GM21717 (cell line): ENCODE data around the gene CASQ2.

ENCODE experiments used
- ATAC-seq: cut with Tn5 transposase; IDR thresholded peaks from one replicate; pipeline ENCODE4 v1.9.1; 2021; ENCODE audit warnings: mild to moderate bottlenecking, moderate library complexity; ENCODE audit not compliant: unreplicated experiment

CASQ2 gene

DNA sequence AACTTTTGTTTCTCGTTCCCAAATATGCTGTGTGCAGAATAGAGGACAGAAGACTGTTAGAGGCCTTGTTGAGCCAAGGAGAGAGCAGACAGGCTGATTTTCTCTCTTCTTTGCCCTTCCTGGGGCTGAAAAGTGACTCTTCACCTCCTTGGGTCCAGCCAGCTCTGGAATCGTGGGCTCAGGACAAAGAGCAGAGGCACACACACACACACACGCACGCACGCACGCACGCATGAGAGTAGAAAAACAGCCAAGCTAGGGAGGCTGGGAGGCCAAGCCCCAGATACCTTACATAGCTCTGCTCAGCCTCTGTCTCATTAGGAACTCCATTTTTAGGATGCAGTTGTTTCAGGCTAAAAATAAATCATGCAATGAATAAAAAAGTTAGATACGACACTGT lies at the start of gene CASQ2:
Gene CASQ2, minus strand, starts transcription at position 166 of the 400 bp plus-strand sequence. CDS start 173 bp downstream, outside the sequence.
- ATAC-seq, result no peak

GRCh38 chr1:115815694-115816093 lies 47.2 kb upstream of the CASQ2 start:
- ATAC-seq, result no peak

- no peak for ATAC-seq
Measured at GRCh38 chr1:115814685-115815398, 46.3 kb upstream of the CASQ2 start.

GRCh38 chr1:115813727-115814126 lies 45.2 kb upstream of the CASQ2 start:
- no peak for ATAC-seq

DNA sequence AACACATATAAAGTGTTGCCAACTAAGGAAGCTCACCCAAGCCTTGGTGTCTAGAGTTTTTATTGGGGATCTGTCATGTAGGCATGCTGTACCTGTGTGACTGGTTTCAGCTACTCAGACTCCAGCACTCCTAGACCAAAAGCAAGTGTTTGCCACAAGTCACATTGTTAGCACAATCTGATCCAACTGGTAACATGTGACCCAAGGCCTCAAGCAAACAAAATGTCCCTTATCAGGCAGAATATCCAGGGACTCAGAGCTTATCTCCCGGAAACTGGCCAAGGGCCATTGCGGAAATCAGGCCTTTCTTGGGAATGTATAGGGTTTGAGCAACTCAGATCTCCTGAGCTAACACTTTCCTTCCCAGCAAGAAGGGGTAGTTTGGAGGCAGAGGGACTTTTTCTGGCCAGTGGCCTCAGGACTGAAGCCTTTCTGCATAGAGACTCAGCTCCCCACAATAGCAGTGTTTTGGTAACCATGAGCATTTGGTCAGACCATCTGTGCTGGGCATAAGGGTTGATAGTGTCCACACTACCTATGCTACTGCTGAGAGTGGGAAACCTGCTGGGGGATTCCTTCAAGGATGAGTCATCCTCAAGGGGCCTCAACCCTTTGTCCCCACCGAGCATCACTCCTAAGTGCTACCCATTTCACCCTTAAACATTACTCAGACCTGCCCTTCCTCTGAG lies 42.8 kb upstream of the CASQ2 start:
- no peak for ATAC-seq

GRCh38 chr1:115810609-115811008 lies 42.1 kb upstream of the CASQ2 start:
- no peak for ATAC-seq

- no peak for ATAC-seq
Measured at GRCh38 chr1:115809847-115810246, 41.3 kb upstream of the CASQ2 start.

DNA sequence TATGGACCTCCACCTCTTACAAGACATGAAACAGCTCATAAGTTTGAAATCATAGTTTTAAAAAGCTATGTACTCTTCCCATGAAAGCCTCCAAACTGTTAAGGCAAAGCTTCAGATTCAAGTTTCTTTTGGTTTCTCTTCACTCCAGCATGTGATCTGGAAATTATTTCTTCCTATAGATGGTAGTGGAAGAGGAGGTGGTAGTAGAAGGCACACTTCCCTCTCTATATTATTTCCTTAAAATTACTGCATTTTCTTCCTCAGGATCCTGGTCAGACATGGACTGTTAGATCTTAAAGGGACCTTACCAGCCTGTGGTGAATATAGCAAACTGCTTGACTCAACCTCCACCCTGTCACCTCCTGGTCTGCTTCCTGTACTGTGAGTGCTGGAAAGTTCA lies 40.6 kb upstream of the CASQ2 start:
- ATAC-seq, result no peak

- peak; percentile 49 for ATAC-seq
Measured at GRCh38 chr1:115807723-115808122, 39.2 kb upstream of the CASQ2 start.

DNA sequence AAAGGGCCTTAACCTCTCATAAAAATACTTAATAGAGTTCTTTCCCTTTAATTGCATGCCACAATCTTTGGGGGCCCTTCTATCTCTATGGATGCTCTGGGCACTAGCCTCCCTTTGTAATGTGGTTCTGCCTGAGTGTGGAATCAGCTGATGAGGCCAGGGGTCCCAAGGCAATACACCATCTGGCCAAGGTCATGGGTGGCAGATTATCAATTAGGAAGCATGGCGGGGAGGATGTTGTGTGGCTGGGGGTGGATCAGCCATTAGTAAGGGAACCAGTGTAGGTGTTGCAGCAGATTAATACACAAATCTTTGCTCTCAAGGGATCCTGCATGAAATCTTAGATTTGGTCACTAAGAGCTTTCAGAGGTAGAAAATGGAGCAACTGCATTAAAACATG lies 37.1 kb upstream of the CASQ2 start:
- ATAC-seq, result no peak

DNA sequence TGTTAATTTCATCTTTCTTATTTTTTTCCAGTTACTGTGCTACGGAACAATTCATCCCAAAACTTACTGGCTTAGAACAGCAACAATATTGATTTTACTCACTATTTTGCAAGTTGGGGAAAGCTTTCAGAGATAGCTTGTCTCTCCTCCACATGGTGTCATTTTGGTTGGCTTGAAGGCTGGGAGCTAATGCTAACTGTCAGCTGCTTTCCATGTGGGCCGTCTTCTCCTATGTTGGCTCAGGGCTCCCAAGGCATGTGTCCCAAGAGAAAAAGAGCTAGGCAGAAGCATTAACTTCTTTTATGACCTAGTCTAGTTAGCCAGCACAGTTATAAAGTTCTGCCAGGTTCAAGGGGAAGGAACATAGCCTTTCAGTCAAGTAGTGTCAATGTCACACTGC lies 33.9 kb upstream of the CASQ2 start:
- ATAC-seq, result no peak

DNA sequence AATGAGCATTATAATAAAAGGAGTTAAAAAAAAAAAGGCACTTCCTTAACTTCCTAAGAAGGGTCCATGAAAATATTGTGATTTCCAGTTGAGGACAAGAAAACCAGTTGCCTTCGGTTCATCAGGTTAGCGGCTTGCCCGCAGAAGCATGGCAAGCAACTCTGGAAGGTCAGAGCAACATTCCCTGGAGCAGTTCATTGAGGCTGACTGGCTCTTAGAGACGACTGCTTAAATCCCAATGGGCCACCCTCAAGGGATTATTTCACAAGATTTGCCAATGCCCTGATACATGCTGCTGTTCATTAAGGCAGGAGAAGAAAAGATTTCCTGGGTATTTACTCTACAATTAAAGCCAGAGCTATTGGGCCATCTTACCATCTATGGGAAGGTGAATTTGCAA lies 29.0 kb upstream of the CASQ2 start:
- ATAC-seq, result no peak

DNA sequence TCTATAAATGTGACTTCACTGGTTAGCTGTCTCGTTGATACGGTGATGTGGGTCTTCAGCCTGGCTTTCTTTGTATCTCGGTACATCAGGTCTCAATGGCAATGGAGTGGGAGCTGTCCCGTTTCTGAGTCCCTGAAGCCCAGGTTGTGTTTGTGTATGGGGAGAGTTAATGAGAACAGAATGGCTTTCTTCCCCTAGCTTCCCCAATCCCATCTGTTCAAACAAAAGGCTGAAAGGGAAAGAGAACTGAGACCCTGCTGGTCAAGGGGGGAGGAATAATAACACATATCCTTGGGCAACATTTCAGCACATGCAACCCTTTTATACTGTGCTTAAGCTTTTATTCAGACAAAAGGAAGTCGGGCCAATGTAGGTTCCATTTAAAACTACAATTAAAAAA lies 28.4 kb upstream of the CASQ2 start:
- no peak for ATAC-seq

GRCh38 chr1:115796036-115796435 lies 27.5 kb upstream of the CASQ2 start:
- ATAC-seq, result no peak

- no peak for ATAC-seq
Measured at GRCh38 chr1:115794976-115795639, 26.6 kb upstream of the CASQ2 start.

- ATAC-seq, result no peak
Measured at GRCh38 chr1:115793162-115793561, 24.6 kb upstream of the CASQ2 start.

DNA sequence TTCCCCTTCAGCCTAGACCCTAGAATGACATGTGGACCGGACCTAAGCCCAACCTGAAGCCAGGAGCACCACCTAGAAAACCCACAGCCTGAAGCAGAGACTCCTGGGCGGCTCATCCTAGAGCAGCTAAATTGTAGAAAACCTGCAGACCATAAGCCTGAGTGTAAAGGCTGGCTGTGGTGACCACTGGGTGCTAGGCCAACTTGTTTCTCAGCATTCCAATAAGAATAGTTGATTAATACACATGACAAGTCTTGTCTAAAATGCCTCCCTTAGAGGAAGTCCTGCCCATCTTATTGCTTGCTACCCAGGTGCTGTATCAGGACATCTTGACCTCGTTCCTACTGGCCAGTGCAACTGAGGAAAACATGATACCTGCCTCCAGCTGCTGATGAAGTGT lies 23.3 kb upstream of the CASQ2 start:
- ATAC-seq, result no peak

GRCh38 chr1:115790846-115791245 lies 22.3 kb upstream of the CASQ2 start:
- ATAC-seq, result no peak

- no peak for ATAC-seq
Measured at GRCh38 chr1:115790356-115790755, 21.8 kb upstream of the CASQ2 start.

DNA sequence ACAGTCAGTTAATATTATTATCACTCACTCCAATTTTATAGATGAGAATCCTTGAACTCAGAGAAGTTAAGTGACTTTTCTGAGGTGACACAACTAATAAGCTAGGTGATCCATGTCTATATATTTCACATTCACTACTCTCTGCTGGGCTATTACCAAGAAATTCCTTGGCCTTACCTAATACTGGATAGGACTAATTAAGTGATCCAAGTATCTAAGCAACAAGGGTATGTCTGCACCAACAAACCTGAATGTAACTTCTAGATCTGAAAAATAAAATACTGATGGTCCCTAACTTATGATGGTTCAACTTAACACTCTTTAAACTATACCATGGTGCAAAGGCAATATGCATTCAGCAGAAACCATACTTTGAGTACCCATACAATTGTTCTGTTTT lies 14.8 kb upstream of the CASQ2 start:
- no peak for ATAC-seq

DNA sequence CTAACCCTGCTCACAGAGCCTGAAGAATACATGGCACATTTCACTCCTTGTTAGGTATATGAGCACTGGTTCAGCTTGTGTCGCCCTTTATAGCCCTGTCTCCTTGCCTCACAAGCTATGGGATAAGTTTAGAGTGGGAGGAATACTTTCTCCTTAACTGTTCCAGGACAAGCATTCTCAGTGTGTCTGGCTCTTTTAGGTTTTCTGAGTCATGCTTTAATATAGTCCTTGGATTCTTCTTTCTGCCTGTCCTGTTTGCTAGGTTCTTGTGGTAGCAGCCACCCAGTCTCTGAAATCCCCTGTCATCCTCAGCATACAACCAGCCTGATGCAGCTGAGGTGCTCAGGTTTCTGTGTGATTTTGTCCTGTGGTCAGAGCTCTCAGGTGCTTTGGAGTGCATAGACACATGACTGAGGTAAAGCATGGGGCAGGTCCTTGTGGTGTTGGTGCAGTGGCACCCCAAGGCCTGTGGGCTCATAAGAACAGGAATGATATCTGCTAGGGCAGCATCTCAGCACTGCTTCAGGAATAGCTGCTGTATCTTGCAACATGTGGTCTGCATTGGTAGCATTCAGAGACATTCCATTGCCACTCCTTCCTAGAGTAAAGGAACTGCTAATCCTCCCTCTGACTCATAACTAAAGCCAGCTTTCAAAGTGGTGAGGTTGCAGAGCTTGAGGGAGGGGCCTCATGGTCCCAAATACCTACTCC lies 14.2 kb upstream of the CASQ2 start:
- ATAC-seq, result no peak
